Keratinocyte (primary cell): ENCODE measurements around the gene WDR82. TPM values are rescaled to one million over a fixed set of nuclear protein-coding genes. Genes with fewer than 3 reads are reported as not detected.

ENCODE experiments used
- DNase-seq: peaks from one replicate; pipeline ENCODE4 v3.0.0-alpha.2; 2011; ENCODE audit warnings: low read depth, missing footprints, low spot score
- FAIRE-seq: peaks from 2 replicates; lab custom pipeline; 2011; peaks lifted over from hg19 to GRCh38; lab: Jason Lieb, UNC
- H2AFZ ChIP-seq: 2 replicates; pipeline ENCODE4 v1.6.0; 2012; ENCODE audit warnings: low read length, control low read depth, inconsistent platforms; ENCODE audit not compliant: control insufficient read depth
- H3K27ac ChIP-seq: 2 replicates; pipeline ENCODE4 v1.5.1; 2011; ENCODE audit warnings: low read length; ENCODE audit not compliant: control insufficient read depth, insufficient read depth
- H3K27me3 ChIP-seq: 3 replicates; pipeline ENCODE4 v1.6.0; 2011; ENCODE audit warnings: low read length; ENCODE audit not compliant: control insufficient read depth, insufficient read depth; ENCODE audit errors: extremely low read depth
- H3K36me3 ChIP-seq, 2 experiments: 2 replicates in 1 of 2; 3 replicates in 1 of 2; pipeline ENCODE4 v1.5.1; 2011; ENCODE audit warnings: low read length in 2 of 2, mild to moderate bottlenecking in 1 of 2; ENCODE audit not compliant: control insufficient read depth in 2 of 2, insufficient read depth in 2 of 2; ENCODE audit errors: extremely low read depth in 1 of 2
- H3K4me1 ChIP-seq: 3 replicates; pipeline ENCODE4 v1.5.1; 2011; ENCODE audit warnings: low read length; ENCODE audit not compliant: control insufficient read depth, insufficient read depth; ENCODE audit errors: extremely low read depth
- H3K4me2 ChIP-seq: 3 replicates; pipeline ENCODE4 v1.6.0; 2011; ENCODE audit warnings: low read depth, low read length; ENCODE audit not compliant: control insufficient read depth, insufficient read depth; ENCODE audit errors: extremely low read depth
- H3K4me3 ChIP-seq, 3 experiments: fragments of 200-600 bp in 1 of 3; sonication (generic) in 1 of 3; 2 replicates in 2 of 3; 3 replicates in 1 of 3; pipeline ENCODE4 v1.5.1; 2011 to 2016; ENCODE audit warnings: low read length in 3 of 3, mild to moderate bottlenecking in 3 of 3, control low read depth in 2 of 3, inconsistent platforms in 1 of 3, low read depth in 1 of 3, mixed read lengths in 1 of 3, mixed run types in 1 of 3, moderate library complexity in 1 of 3; ENCODE audit not compliant: control insufficient read depth in 2 of 3, insufficient read depth in 2 of 3; ENCODE audit errors: extremely low read depth in 1 of 3
- H3K79me2 ChIP-seq: 2 replicates; pipeline ENCODE4 v1.6.0; 2012; ENCODE audit warnings: low read length; ENCODE audit not compliant: control insufficient read depth, insufficient read depth
- H3K9ac ChIP-seq: 3 replicates; pipeline ENCODE4 v1.6.0; 2011; ENCODE audit warnings: low read length; ENCODE audit not compliant: control insufficient read depth, insufficient read depth; ENCODE audit errors: extremely low read depth
- H3K9me1 ChIP-seq: 3 replicates; pipeline ENCODE4 v1.6.0; 2011; ENCODE audit warnings: low read length; ENCODE audit not compliant: control insufficient read depth, insufficient read depth; ENCODE audit errors: extremely low read depth
- H3K9me3 ChIP-seq: 2 replicates; pipeline ENCODE4 v1.5.1; 2012; ENCODE audit warnings: low read depth, low read length; ENCODE audit not compliant: control insufficient read depth
- H4K20me1 ChIP-seq: 3 replicates; pipeline ENCODE4 v1.6.0; 2011; ENCODE audit warnings: low read length; ENCODE audit not compliant: control insufficient read depth, insufficient read depth; ENCODE audit errors: extremely low read depth
- EZH2 ChIP-seq: IDR thresholded peaks from one replicate; pipeline ENCODE4 v1.6.1; 2012; ENCODE audit warnings: inconsistent platforms, mild to moderate bottlenecking, low read length, moderate library complexity
- dilution Hi-C: fragments of 300-500 bp; cut with MboI; formaldehyde crosslinking; loops from one replicate; pipeline ENCODE4 v1.7.0; 2020; ENCODE audit warnings: low sequenced_read_pairs; ENCODE audit not compliant: extremely low pct_ligation_motif_present
- polyA plus RNA-seq, 5 experiments: library from polyadenylated mRNA; depleted of rRNA in 3 of 5; stranded (reverse) in 3 of 5; stranded (forward) in 1 of 5; unstranded in 1 of 5; fragments of >200 nt; gene quantifications; 1 replicate in 1 of 5; 2 replicates in 3 of 5; 3 replicates in 1 of 5; pipeline versions ENCODE4 v1.2.1 to v1.2.3, GENCODE V29; 2011 to 2012; ENCODE audit warnings: missing spikeins in 2 of 5, low read depth in 1 of 5, low replicate concordance in 1 of 5
- TF ChIP-seq, protein P1 (sequence below), 3 experiments: IDR thresholded peaks in 1 of 3; conservative IDR thresholded peaks in 1 of 3; optimal IDR thresholded peaks in 1 of 3; 2 replicates in 2 of 3; 3 replicates in 1 of 3; pipeline versions ENCODE3 to v1.5.1; 2011; ENCODE audit warnings: low read length in 3 of 3, mild to moderate bottlenecking in 3 of 3, moderate library complexity in 2 of 3, control low read depth in 1 of 3, inconsistent platforms in 1 of 3; ENCODE audit not compliant: insufficient read depth in 2 of 3; ENCODE audit errors: extremely low read depth in 1 of 3

The WDR82 gene
- polyA plus RNA-seq, 1 donor (not counting 4 experiments of a cell fraction or from before 2014, with no cell fraction given) = 75.1 TPM

DNA sequence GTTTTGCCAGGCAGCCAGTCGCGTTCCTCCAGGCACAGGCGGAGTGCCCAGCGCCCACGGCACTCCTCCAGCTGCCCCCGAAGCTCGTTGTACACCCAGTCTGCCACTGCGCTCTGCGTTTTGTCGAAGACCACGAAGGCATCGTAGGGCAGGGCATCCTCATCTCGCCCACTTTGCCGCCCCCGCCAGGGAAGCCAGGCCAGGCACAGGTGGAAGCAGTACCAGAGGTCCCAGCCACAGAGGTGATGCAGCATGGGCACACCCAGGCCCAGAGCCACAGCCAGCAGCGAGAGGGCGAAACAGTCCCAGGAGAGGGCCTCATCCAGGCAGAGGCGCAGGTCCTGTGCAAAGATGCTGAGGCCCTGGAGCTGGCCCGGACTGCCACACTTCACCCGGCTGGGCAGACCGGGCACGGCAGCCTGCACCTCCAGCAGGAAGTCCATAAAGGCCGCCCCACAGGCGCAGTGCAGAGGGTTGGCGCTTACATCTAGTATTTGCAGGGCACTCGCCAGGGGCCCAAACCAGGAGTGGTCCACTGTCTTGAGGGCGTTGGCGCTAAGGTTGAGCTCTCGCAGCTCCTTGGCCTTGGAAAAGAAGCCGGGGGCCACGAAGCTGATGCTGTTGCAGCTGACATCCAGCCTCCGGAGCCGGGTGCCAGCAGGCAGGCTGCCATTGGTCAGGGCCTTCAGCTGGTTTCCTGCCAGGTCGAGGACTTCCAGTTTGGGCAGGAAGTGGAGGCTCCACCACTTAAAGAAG lies 56.7 kb downstream of the WDR82 start:
- Histone ChIP-seq H3K27ac (no peak overlapping the region), H3K9ac (no peak overlapping the region), H2AFZ (no peak overlapping the region), H3K36me3 (no peaks in the 10 kb centered on the region), H3K79me2 (no peaks in the 10 kb centered on the region), H3K4me3 (no peak overlapping the region), H3K9me3 (no peaks in the 10 kb centered on the region), H3K4me1 (peaks cover 17% of the 10 kb centered on the region), H3K4me2 (no peak overlapping the region), H4K20me1 (no peaks in the 10 kb centered on the region), H3K27me3 (no peaks in the 10 kb centered on the region), H3K9me1 (peaks cover 3% of the 10 kb centered on the region)
- dilution Hi-C loops = no loop called here
- FAIRE-seq = no peak
- DNase-seq = no peak
- TF ChIP-seq EZH2 = no peak
- TF ChIP-seq, protein P1, sequence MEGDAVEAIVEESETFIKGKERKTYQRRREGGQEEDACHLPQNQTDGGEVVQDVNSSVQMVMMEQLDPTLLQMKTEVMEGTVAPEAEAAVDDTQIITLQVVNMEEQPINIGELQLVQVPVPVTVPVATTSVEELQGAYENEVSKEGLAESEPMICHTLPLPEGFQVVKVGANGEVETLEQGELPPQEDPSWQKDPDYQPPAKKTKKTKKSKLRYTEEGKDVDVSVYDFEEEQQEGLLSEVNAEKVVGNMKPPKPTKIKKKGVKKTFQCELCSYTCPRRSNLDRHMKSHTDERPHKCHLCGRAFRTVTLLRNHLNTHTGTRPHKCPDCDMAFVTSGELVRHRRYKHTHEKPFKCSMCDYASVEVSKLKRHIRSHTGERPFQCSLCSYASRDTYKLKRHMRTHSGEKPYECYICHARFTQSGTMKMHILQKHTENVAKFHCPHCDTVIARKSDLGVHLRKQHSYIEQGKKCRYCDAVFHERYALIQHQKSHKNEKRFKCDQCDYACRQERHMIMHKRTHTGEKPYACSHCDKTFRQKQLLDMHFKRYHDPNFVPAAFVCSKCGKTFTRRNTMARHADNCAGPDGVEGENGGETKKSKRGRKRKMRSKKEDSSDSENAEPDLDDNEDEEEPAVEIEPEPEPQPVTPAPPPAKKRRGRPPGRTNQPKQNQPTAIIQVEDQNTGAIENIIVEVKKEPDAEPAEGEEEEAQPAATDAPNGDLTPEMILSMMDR (optimal IDR thresholded peaks at IDR 0.05 in 1 of 3, IDR thresholded peaks at IDR 0.05 in 1 of 3, conservative IDR thresholded peaks at IDR 0.05 in 1 of 3; ENCODE audit: extremely low read depth in 1 of 3, insufficient read depth in 2 of 3, low read length in 3 of 3) = no peak

DNA sequence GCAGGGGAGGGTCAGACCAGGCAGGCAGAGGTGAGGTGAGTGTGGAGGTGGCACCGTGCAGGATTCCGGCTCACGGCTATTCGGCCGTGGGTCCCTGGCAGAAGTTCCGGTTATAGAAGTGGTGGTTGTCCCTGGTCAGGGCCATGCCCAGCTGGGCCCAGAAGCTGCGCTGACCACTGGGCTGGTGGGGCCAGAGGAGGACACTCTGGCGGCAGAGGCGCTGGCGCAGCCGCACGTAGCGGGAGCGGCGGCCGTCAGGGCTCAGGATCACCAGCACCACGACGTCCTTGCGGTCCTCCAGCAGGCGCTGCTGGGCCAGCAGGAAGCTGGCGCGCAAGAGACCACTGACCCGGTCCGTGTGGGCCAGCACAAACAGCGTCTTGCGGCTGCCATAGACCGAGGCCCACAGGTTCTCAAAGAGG lies 57.3 kb downstream of the WDR82 start:
- H3K27ac ChIP-seq = no peak overlapping the region
- no peaks in the 10 kb centered on the region for H3K36me3 ChIP-seq
- no peak overlapping the region for H3K9ac ChIP-seq
- H3K4me1 ChIP-seq = peaks cover 22% of the 10 kb centered on the region
- dilution Hi-C loops = no loop called here
- peaks cover 5% of the 10 kb centered on the region for H3K9me1 ChIP-seq
- H3K27me3 ChIP-seq = no peaks in the 10 kb centered on the region
- DNase-seq = no peak
- no peak overlapping the region for H2AFZ ChIP-seq
- H3K79me2 ChIP-seq = no peaks in the 10 kb centered on the region
- FAIRE-seq = no peak
- no peaks in the 10 kb centered on the region for H4K20me1 ChIP-seq
- no peaks in the 10 kb centered on the region for H3K9me3 ChIP-seq
- no peak overlapping the region for H3K4me2 ChIP-seq
- no peak for TF ChIP-seq EZH2
- TF ChIP-seq, protein P1 (optimal IDR thresholded peaks at IDR 0.05 in 1 of 3, IDR thresholded peaks at IDR 0.05 in 1 of 3, conservative IDR thresholded peaks at IDR 0.05 in 1 of 3; ENCODE audit: extremely low read depth in 1 of 3, insufficient read depth in 2 of 3, low read length in 3 of 3) = no peak
- H3K4me3 ChIP-seq = no peak overlapping the region
